ENCODE measurements around the gene SCMH1.

DNA sequence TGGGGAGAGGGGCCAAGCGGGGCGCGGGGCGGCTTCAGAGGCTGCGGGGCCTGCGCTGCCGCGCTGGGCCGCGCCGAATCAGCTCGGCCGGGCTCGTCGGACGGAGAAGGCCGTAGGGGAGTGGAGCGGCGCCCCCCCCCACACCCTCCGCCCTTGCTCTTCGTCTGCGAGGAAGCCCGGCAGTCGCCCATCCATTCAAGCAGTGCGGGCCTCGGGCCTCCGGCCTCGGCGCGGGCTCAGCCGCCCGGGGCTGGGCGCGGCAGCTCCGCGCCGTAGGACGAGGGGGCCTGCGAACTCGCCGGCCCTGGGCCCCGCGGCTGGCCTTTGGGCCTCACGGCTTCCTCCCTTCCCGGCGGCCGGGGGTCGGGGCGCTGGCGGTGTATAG lies 262.0 kb downstream of the SCMH1 start:
- TF ChIP-seq, protein P1, sequence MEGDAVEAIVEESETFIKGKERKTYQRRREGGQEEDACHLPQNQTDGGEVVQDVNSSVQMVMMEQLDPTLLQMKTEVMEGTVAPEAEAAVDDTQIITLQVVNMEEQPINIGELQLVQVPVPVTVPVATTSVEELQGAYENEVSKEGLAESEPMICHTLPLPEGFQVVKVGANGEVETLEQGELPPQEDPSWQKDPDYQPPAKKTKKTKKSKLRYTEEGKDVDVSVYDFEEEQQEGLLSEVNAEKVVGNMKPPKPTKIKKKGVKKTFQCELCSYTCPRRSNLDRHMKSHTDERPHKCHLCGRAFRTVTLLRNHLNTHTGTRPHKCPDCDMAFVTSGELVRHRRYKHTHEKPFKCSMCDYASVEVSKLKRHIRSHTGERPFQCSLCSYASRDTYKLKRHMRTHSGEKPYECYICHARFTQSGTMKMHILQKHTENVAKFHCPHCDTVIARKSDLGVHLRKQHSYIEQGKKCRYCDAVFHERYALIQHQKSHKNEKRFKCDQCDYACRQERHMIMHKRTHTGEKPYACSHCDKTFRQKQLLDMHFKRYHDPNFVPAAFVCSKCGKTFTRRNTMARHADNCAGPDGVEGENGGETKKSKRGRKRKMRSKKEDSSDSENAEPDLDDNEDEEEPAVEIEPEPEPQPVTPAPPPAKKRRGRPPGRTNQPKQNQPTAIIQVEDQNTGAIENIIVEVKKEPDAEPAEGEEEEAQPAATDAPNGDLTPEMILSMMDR (IDR thresholded peaks at IDR 0.05), result no peak
- TF ChIP-seq POLR2A (IDR thresholded peaks at IDR 0.05), result no peak
- TF ChIP-seq POLR2AphosphoS5 (IDR thresholded peaks at IDR 0.05), result no peak

Data from breast epithelium (tissue), 3 donors.